H1 (cell line): Measurements from ENCODE around the gene PLEKHG2. TPM values are rescaled to one million over a fixed set of nuclear protein-coding genes. Genes with fewer than 3 reads are reported as not detected.

Source experiments
- ASH2L ChIP-seq: fragments of 200-600, 300-600 bp; sonication (generic); IDR thresholded peaks from one replicate; pipeline ENCODE4 v1.7.1; 2017; ENCODE audit warnings: low read length
- CHD1 ChIP-seq: IDR thresholded peaks from 2 replicates; pipeline ENCODE4 v1.6.1; 2012; ENCODE audit warnings: low read depth, low read length, improper control_type of control experiment
- CTBP2 ChIP-seq: IDR thresholded peaks from 2 replicates; pipeline ENCODE4 v1.7.0; 2011; ENCODE audit warnings: borderline replicate concordance, mild to moderate bottlenecking, moderate library complexity, mixed read lengths, low read length; ENCODE audit not compliant: insufficient read depth, insufficient read length
- E2F6 ChIP-seq: IDR thresholded peaks from 2 replicates; pipeline ENCODE4 v1.6.1; 2012; ENCODE audit warnings: inconsistent platforms
- EGR1 ChIP-seq: IDR thresholded peaks from 2 replicates; pipeline ENCODE4 v1.6.1; 2011; ENCODE audit warnings: low read depth, low read length, borderline replicate concordance
- EP300 ChIP-seq, 2 experiments: IDR thresholded peaks; 1 replicate in 1 of 2; 2 replicates in 1 of 2; pipeline ENCODE4 v1.6.1; 2011 to 2012; ENCODE audit warnings: low read depth in 2 of 2, low read length in 2 of 2, mild to moderate bottlenecking in 2 of 2, borderline replicate concordance in 1 of 2, inconsistent platforms in 1 of 2, moderate library complexity in 1 of 2
- HDAC2 ChIP-seq, 2 experiments: fragments of 300-600 bp in 1 of 2; sonication (generic) in 1 of 2; IDR thresholded peaks; 2 replicates each; pipeline ENCODE4 v1.6.1; 2011 to 2012; ENCODE audit warnings: low read depth in 2 of 2, low read length in 2 of 2, mild to moderate bottlenecking in 2 of 2, moderate library complexity in 2 of 2, borderline replicate concordance in 1 of 2, inconsistent platforms in 1 of 2
- HDAC6 ChIP-seq: IDR thresholded peaks from one replicate; pipeline ENCODE4 v1.7.1; 2012; ENCODE audit warnings: low read depth, mild to moderate bottlenecking, inconsistent platforms, low read length, moderate library complexity
- JUN ChIP-seq: IDR thresholded peaks from 2 replicates; pipeline ENCODE4 v1.6.1; 2011; ENCODE audit warnings: low read depth, mild to moderate bottlenecking, improper control_type of control experiment, low read length
- JUND ChIP-seq: IDR thresholded peaks from 2 replicates; pipeline ENCODE4 v1.6.1; 2011; ENCODE audit warnings: mild to moderate bottlenecking, improper control_type of control experiment, low read length
- KDM1A ChIP-seq: fragments of 200-600, 300-600 bp; sonication (generic); IDR thresholded peaks from 2 replicates; pipeline ENCODE4 v1.7.1; 2016; ENCODE audit warnings: mild to moderate bottlenecking, low read length, borderline replicate concordance
- KDM5A ChIP-seq: fragments of 200-600 bp; IDR thresholded peaks from 2 replicates; pipeline ENCODE4 v1.7.1; 2012; ENCODE audit warnings: mild to moderate bottlenecking, low read length, inconsistent platforms, mixed read lengths
- MAFK ChIP-seq: IDR thresholded peaks from 2 replicates; pipeline ENCODE4 v1.6.1; 2012; ENCODE audit warnings: low read depth, mild to moderate bottlenecking, improper control_type of control experiment, low read length
- NRF1 ChIP-seq: IDR thresholded peaks from 2 replicates; pipeline ENCODE4 v1.6.1; 2011; ENCODE audit warnings: mild to moderate bottlenecking, low read depth, low read length, improper control_type of control experiment
- PHF8 ChIP-seq: fragments of 200-600 bp; sonication (generic); conservative IDR thresholded peaks from 2 replicates; pipeline ENCODE4 v1.7.1; 2012; ENCODE audit warnings: low read depth, mild to moderate bottlenecking, inconsistent platforms, low read length, moderate library complexity
- POLR2A ChIP-seq, 2 experiments: IDR thresholded peaks; 1 replicate in 1 of 2; 2 replicates in 1 of 2; pipeline ENCODE4 v1.6.1; 2011; ENCODE audit warnings: low read depth in 2 of 2, low read length in 2 of 2, mild to moderate bottlenecking in 2 of 2; ENCODE audit errors: control extremely low read depth in 1 of 2
- RBBP5 ChIP-seq: IDR thresholded peaks from 2 replicates; pipeline ENCODE4 v1.7.1; 2012; ENCODE audit warnings: low read depth, mild to moderate bottlenecking, inconsistent platforms, low read length, moderate library complexity, borderline replicate concordance
- RFX5 ChIP-seq: IDR thresholded peaks from 2 replicates; pipeline ENCODE4 v1.6.1; 2011; ENCODE audit warnings: low read depth, low read length, improper control_type of control experiment, borderline replicate concordance
- RXRA ChIP-seq: IDR thresholded peaks from 2 replicates; pipeline ENCODE4 v1.6.1; 2011; ENCODE audit warnings: low read depth, mild to moderate bottlenecking, low read length, moderate library complexity; ENCODE audit not compliant: insufficient read depth
- SP1 ChIP-seq: IDR thresholded peaks from 2 replicates; pipeline ENCODE4 v1.6.1; 2011; ENCODE audit warnings: low read depth, low read length
- SP2 ChIP-seq: IDR thresholded peaks from 2 replicates; pipeline ENCODE4 v1.6.1; 2012; ENCODE audit warnings: mild to moderate bottlenecking, low read length, inconsistent platforms
- SP4 ChIP-seq: IDR thresholded peaks from 2 replicates; pipeline ENCODE4 v1.6.1; 2012; ENCODE audit warnings: low read length, inconsistent platforms
- USF2 ChIP-seq: IDR thresholded peaks from 2 replicates; pipeline ENCODE4 v1.6.1; 2011; ENCODE audit warnings: low read length, improper control_type of control experiment
- polyA plus RNA-seq, 7 experiments: library from polyadenylated mRNA; depleted of rRNA in 3 of 7; stranded (reverse) in 5 of 7; unstranded in 2 of 7; fragments of >200 nt in 5 of 7; fragments of 200-250 nt in 2 of 7; gene quantifications; 1 replicate in 5 of 7; 2 replicates in 1 of 7; 4 replicates in 1 of 7; pipeline versions ENCODE4 v1.2.1 to v1.2.3, GENCODE V29; 2011 to 2013; ENCODE audit warnings: missing spikeins in 2 of 7, mixed read lengths in 2 of 7
- total RNA-seq: library from RNA; stranded (reverse); fragmentation: NEBNext Ultra II Directional; extraction: Animal tissue kit (Norgen Biotek cat#: 25700); gene quantifications from 2 replicates; pipeline ENCODE4 v1.2.1, GENCODE V29; 2021

The PLEKHG2 gene
- total and polyA plus RNA-seq, 2 of the 8 experiments (the other 6 are each of a cell fraction or from before 2014, with no cell fraction given), result 16.9 to 65.7 TPM

- TF ChIP-seq KDM1A (no peak), RBBP5 (no peak), SP1 (peak; percentile 97), RXRA (no peak), POLR2A (IDR thresholded peaks at IDR 0.05; ENCODE audit: control extremely low read depth in 1 of 2, low read depth in 2 of 2, low read length in 2 of 2) (peak; percentile 93 to 98), CHD1 (no peak), SP4 (peak; percentile 99), ASH2L (peak; percentile 89), MAFK (no peak), E2F6 (no peak; the same call in 1 of the 2 replicates), RFX5 (no peak), NRF1 (no peak), USF2 (no peak), JUN (peak; percentile 7; the same call in 1 of the 2 replicates), JUND (peak; percentile 76), PHF8 (peak; percentile 78), EGR1 (no peak), HDAC2 (IDR thresholded peaks at IDR 0.05; ENCODE audit: borderline replicate concordance in 1 of 2, low read depth in 2 of 2, low read length in 2 of 2) (no peak), SP2 (peak; percentile 84), EP300 (IDR thresholded peaks at IDR 0.05; ENCODE audit: borderline replicate concordance in 1 of 2, low read depth in 2 of 2, low read length in 2 of 2) (peak in 1 of 2 experiments; percentile 29; a peak in 1 of 3 replicates), CTBP2 (peak; percentile 62), KDM5A (0 out of 2 replicates have a peak, but pooled peaks have one; percentile 24), HDAC6 (peak; percentile 31)
Measured at GRCh38 chr19:39390751-39391437, 21.6 kb upstream of the PLEKHG2 start, which contains the start of the genes MED29 and PAF1 (continued).
